ENCODE data around the gene KCNJ15.

The KCNJ15 gene

GRCh38 chr21:38256599-38257302 is at the start of gene KCNJ15:
KCNJ15 (plus strand) TSS chr21:38256991; CDS start chr21:38299262, 42,271 bp downstream.
- DNase-seq (ENCODE audit: low read depth) = no peak
- H3K4me3 ChIP-seq (ENCODE audit: low read depth, low read length) = no peak within 1 kb of the TSS
- TF ChIP-seq, protein P1, sequence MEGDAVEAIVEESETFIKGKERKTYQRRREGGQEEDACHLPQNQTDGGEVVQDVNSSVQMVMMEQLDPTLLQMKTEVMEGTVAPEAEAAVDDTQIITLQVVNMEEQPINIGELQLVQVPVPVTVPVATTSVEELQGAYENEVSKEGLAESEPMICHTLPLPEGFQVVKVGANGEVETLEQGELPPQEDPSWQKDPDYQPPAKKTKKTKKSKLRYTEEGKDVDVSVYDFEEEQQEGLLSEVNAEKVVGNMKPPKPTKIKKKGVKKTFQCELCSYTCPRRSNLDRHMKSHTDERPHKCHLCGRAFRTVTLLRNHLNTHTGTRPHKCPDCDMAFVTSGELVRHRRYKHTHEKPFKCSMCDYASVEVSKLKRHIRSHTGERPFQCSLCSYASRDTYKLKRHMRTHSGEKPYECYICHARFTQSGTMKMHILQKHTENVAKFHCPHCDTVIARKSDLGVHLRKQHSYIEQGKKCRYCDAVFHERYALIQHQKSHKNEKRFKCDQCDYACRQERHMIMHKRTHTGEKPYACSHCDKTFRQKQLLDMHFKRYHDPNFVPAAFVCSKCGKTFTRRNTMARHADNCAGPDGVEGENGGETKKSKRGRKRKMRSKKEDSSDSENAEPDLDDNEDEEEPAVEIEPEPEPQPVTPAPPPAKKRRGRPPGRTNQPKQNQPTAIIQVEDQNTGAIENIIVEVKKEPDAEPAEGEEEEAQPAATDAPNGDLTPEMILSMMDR (IDR thresholded peaks at IDR 0.05; ENCODE audit: low read depth, low read length, missing control alignments) = no peak

DNA sequence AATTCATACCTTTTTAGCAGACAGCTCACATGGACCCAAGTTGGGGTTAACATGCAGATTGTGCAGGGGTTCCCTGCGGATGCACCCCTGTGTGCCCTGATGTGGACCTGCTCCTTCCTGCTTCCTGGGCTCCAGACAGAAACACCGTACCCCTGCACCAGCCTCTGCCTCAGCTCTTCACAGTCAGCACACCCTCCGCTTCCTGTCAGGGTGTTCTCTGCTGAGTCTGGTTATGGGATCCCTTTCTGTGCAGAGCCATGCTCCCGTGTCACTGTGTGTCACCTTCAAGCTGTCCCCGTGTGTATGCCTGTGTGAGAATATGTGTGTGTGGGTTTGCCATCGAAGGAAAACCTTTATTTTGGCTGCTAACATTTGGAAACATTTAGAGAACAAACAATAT is 48.7 kb upstream of the KCNJ15 start:
- TF ChIP-seq, protein P1 (IDR thresholded peaks at IDR 0.05; ENCODE audit: low read depth, low read length, missing control alignments) = no peak
- no peak overlapping the region for H3K4me3 ChIP-seq (ENCODE audit: low read depth, low read length)
- no peak for DNase-seq (ENCODE audit: low read depth)

DNA sequence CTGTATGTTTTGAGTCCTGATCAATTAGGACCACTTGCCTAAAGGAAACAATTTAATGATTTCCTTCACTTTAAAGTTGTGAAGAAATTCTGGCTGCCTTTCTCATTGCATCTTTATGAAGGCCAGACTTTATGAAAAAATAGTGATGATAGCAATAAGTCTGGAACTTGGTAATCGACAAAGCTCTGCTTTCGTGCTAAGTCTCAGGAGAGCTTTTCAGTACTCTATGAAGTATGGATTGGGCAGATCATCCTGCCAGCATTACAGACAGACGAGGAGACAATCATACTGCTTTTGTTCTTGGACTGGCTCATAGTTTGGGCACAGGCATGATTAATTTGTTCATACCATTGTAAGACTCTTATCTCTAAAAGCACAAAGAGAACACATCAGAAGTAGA is 45.5 kb upstream of the KCNJ15 start:
- TF ChIP-seq, protein P1 (IDR thresholded peaks at IDR 0.05; ENCODE audit: low read depth, low read length, missing control alignments) = no peak
- H3K4me3 ChIP-seq (ENCODE audit: low read depth, low read length) = no peak overlapping the region
- no peak for DNase-seq (ENCODE audit: low read depth)

DNA sequence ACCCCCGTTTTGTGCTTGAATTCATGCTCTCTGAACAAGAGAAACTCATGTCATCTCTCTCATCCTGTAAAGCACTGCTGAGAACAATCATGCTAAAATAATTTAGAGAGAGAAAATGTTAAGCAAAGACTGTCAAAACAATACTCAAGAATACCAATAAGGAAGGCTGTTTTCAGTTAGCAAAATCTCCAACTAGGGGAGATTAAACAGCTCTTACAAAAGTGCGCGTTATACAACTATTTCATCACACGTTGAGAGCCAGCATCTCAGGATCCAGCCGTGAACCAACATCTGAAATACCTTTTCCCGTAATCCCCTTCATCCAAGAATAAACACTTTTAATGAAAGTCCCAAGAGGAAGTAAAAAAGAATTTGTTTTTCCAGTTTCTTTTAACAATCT is 44.1 kb upstream of the KCNJ15 start:
- TF ChIP-seq, protein P1 (IDR thresholded peaks at IDR 0.05; ENCODE audit: low read depth, low read length, missing control alignments) = no peak
- DNase-seq (ENCODE audit: low read depth) = no peak
- no peak overlapping the region for H3K4me3 ChIP-seq (ENCODE audit: low read depth, low read length)

- DNase-seq (ENCODE audit: low read depth) = peak; percentile 24
- H3K4me3 ChIP-seq (ENCODE audit: low read depth, low read length) = no peak overlapping the region
- TF ChIP-seq, protein P1 (IDR thresholded peaks at IDR 0.05; ENCODE audit: low read depth, low read length, missing control alignments) = peak; percentile 86
Measured at GRCh38 chr21:38219049-38219628, 37.7 kb upstream of the KCNJ15 start.

- DNase-seq (ENCODE audit: low read depth) = no peak
- no peak overlapping the region for H3K4me3 ChIP-seq (ENCODE audit: low read depth, low read length)
- TF ChIP-seq, protein P1 (IDR thresholded peaks at IDR 0.05; ENCODE audit: low read depth, low read length, missing control alignments) = no peak
Measured at GRCh38 chr21:38220270-38220737, 36.5 kb upstream of the KCNJ15 start.

Measured in GM12864 (cell line).